Ureter (tissue), 1 donor: ENCODE measurements around the gene PTPRJ. TPM values are rescaled to one million over a fixed set of nuclear protein-coding genes. Genes with fewer than 3 reads are reported as not detected.

Experiments
- DNase-seq: peaks from one replicate; pipeline ENCODE4 v3.0.0-alpha.2; 2020; ENCODE audit warnings: low spot score
- total RNA-seq: library from RNA; stranded (reverse); gene quantifications from one replicate; pipeline ENCODE4 v1.2.4, GENCODE V29; 2023
- donor health status: DM: yes; HTN: yes; CAD: no.

The PTPRJ gene
- total RNA-seq, 1 donor from 2014 or later = 18.0 TPM

DNA sequence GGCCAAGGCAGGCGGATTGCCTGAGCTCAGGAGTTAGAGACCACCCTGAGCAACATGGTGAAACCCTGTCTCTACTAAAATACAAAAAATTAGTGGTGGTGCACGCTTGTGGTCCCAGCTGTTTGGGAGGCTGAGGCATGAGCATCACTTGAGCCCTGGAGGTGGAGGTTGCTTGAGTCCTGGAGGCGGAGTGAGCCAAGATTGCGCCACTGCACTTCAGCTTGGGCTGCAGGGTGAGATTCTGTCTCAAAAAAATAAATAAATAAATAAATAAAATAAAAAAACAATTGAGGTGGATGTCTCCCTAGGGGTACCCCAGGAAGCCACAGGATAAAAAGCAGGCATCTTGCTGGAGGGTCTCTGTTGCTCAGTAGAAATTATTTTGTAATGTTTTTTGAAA is 14.1 kb downstream of the PTPRJ start:
- no peak for DNase-seq

DNA sequence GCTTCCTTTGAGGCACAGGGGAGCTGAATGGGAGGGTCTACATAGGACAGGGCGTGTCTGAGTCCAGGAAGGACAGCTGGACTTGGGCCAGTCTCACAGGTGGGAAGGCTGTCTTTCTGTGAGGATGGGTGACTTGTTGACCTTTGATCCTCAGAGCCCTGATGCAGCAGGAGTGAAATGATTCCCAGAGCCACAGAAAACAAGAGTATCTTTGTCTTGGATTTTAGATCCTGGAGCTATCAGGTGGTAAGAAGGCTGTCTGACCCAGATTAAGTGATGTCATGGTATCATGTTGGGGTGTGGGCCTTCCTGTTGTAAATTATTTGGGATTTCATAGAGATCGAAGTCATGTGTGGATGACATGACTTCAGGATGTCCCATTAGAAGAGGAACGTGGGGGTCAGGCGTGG is 15.0 kb downstream of the PTPRJ start:
- DNase-seq = no peak

DNA sequence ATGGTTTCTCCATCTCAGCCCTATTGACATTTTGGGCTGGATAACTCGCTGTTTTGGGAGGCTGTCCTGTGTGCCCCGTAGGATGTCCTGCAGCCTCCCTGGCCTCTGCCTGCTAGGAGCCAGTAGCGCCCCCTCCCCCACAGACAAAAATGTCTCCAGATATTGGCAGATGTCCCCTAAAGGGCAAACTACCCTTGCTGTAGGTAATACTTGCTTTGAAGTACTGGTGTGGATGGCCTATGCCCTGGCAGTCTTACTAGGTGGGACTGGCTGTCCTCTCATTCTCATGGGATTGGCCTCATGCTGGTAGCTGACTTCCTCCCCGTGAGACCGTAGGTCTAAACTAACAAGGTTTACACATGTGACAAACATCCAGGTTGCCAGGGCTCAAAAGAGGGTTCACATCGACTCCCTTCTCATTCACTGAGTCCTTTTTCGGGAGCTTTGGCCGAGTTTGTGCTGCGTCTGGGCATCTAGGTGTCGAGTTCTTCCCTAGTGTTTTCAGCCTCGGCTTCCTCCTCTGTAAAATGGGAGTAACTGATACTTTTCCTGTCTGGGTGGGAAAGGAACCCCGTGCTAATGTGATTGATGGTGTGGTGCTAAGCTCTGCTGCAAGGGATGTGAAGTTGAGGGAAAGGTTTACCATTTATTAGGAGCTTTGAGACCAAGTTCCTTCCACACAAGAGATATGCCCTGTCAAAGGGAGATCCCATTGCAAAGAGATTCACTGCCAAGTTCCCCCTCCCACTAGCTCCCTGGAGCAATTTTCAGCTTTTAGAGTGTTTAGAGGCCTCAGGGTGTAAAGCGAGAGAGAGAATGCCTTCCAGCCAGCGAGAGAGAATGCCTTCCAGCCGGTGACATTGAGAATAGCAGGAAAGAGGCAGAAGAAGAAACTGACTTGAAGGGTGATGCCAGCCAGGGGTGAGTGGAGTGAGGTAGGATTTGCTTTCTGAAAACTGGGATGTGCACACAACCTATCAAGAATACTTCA is 17.0 kb downstream of the PTPRJ start:
- DNase-seq = no peak

DNA sequence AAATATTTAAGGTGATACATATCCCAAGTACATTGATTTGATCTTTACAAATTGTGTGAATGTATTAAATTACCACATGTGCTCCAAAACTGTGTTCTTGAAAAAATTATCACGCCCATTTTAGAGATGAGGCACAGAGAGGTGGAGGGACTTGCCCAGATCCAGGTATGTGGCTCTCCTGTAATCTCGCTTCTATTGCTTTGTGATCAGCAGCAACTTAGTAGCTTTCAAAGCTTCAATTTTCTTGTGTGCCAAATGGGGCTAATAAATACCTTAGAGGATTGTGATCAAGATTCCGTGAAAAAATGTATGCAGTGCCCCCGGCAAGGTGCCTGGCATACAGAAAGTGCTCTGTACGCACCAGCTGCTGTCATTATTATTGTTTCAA is 18.0 kb downstream of the PTPRJ start:
- DNase-seq = no peak

DNA sequence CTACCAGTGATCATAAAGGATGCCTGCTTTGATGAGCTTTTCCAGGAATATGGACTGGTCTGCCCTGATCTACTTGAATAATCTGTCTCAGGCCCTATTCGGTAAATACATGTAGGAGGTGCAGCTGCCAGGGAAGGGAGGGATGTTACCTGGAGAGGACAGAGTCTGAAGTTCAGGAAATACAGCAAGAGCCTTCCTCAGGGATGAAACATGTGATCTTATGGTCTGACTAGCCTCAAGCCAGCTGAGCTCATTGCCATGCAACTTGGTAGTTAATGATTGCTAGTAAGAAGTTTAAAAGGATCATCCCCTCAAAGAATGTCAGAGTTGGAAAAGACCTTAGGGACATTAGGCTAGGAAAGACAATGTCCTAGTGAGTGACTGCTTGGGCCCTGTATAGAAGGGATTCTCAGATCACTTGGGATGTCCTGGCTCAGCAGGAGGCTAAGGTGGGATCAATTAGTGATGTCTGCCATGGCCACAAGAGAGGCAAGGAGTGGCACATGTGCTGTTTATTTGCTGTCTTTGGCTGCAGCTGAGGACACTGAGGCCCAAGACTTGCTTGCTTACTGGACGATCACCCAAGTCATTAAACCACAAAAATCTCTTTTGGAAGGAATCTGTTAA is 18.5 kb downstream of the PTPRJ start:
- DNase-seq = no peak

DNA sequence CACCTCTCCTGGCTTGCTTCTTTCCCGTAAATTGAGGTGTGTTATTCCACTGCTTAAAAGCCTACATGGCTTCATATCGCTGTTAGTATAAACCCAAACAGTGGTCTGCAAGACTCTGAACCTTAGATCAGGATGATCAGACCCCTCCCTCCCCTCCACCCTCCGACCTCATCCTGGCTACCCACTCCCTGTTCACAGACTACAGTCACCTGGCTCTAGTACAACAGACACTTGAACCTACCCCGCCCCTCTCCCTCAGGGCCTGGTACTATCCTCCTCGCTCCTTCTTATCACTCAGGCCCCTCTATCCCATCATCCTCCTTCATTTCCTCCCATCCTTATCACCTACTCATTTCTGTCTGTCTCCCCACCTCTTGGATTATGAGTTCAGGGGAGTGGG is 20.1 kb downstream of the PTPRJ start:
- no peak for DNase-seq

DNA sequence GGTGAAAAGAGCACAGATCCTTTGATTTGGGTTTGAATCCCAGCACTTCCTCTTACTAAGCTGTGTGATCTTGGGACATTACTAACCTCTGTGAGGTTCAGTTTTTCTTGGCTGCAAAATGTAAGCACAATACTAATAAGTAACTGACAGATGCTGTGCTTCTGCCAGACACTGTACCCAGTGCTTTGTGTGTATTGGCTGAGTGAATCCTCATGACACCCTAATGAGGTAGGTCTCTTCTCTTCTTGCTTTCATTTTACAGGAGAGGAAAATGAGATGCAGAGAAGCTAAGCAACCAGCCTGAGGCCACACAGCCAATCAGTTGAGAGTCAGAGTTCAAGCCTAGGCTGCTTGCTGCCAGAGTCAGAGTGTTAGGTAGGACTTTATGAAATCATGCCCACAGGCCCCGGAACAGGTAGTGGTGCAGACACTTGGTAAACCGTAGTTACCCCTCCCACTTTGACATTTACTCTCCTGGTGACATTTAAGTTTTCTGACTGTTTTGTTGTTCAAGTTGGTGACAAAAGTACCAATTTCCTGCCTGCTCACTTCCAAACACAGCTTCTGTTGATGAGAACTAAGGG is 21.2 kb downstream of the PTPRJ start:
- no peak for DNase-seq

DNA sequence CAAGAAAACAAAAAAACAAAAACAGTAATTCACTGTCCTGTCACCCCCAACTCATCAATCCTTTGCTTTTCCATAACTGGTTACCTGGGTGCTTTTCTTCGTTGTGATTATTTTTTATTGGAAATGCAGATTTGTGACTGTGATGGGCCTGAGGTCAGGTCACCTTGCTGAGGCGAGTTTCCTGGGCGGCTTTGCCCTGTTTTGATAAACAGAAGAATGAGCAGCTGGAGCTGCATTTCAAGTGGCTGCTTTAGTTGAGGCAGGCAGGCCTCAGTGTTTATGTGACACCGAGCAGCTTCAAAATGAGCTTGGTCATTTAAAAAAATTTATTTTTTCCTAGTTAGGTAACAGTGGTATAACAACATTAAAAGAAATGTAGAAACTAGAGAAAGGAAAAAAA is 22.2 kb downstream of the PTPRJ start:
- DNase-seq = no peak

DNA sequence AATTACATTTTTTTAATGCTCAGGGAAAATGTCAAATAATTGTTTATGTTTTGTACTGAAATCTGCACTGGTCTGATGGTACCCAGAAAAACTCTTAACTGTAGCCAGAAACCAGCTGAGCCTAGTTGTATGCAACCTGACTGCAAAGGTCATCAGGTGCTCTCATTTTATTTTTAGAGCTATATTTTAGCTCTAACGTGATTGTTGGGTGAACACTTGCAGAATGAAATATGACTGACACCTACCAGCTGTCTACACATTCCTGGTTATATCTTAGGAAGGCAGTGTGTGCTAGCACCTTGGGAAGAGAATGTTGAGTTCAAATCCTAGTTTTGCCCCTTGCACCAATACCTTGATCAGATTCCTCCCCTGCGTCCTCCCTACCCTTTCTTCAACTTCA is 23.6 kb downstream of the PTPRJ start:
- DNase-seq = no peak

DNA sequence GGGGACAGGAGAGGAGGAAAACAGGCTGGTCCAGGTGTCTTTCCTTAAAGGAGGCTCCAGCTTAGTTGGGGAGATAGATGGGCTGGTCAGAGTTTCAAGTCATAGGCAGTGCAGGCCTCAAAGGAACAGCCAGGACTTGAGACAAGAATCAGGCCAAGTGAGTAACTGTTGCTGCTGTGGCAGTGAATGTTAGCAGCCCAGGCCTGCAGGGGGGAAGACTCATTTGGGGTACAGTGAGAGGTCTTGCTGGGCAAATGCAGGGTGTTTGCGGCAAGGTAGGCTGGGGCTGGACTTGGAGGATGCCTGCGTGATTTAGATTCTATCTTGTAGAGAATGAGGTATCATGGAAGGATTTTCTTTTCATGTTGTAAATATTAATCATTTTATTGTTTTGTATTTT is 24.1 kb downstream of the PTPRJ start:
- no peak for DNase-seq

DNA sequence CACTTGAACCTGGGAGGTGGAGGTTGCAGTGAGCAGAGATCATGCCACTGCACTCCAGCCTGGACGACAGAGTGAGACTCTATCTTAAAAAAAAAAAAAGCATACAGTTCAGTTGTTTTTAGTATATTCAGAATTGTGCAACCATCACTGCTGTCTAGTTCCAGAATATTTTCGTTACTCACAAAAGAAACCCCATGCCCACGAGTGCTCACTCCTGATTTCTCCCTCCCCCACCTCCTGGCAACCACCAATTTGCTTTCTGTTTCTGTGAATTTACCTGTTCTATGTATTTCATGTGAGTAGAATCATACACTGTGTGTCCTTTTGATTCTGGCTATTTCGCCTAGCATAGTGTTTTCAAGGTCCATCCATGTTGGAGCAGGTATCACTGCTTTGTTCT is 24.8 kb downstream of the PTPRJ start:
- DNase-seq = no peak

DNA sequence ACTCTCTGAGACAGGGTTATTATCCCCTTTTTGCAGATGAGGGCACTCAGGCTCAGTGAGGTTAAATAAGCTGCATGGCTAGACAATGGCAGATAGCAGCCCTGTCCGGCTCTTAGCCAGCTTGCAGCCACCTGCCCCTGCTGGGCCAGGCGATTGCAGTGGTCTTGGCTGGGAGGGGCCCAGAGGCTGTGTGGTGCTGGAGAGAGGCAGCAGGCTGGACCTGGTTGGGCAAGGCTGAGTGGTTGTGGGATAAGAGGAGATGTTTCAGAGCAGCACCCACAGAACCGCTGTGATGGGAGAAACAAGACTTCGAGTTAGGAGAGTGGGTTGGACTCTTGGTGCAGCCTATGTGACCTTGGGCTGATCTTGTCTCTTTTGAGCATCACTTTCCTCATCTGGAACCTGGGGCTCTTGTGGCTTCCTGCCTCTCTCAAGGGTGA is 25.5 kb downstream of the PTPRJ start:
- DNase-seq = no peak

DNA sequence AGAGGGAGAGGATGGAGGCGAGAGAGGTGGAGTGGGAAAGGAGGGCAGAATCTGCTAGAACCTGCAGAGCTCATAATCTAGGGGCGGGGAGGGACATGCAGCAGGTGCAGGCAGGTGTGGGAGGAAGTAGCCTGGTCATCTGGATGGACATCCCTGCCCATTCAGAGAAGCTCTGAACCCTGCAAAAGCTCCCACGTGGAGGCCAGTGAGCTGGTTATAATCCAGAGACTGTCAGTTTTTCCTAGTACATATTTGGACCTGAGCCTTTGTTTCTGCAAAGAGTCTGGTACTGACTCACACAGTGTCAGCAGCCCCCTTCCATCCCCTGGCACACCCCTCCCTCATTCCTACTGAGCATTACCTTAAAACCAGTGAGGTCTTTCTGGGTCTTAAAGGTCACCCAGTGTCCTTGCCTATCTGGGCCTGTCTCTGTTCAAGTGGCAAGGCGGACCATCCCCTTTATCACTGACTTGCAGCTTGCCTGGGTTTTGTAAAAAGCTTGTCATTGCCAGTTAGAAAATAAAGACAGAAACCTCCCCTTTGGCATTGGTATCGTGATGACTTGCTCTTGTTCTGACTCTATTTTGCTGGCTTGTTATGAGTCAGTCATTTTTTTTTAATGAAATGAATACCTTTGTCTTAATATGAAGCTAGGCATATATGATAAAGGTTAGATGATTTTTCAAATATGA is 26.1 kb downstream of the PTPRJ start:
- DNase-seq = no peak

DNA sequence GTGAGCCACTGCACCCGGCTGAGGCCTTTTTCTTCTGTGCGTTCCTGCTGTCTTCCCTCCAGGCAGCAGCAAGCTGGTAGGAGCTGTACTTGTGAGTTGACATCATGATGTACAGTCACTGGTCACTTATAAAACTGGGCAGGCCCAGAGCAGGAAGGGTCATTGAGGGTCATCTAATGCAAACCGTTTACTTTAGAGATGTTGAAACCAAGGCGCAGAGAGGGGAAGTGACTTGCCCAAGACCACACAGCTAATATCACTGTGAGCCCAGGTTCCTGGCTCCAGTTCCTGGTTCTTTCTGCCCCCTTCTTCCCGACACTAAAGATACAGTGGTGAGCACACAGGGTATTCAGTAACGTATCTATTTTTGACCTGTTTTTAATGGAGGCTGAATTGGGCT is 27.3 kb downstream of the PTPRJ start:
- no peak for DNase-seq

DNA sequence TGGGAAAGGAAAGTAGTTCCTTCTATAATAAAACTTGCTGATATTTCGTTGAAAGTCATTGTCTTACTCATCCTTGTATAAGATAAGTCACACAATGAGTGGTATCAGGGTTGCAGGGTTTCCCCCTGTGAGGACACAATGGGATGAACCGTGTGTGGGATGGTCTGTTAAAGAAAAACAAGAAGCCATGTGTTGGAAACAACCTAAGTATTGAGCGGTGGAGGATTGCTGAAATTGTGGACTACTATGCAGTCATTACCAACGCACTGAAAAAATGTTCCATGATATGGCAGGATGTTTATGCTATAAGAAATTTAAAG is 28.6 kb downstream of the PTPRJ start:
- no peak for DNase-seq

DNA sequence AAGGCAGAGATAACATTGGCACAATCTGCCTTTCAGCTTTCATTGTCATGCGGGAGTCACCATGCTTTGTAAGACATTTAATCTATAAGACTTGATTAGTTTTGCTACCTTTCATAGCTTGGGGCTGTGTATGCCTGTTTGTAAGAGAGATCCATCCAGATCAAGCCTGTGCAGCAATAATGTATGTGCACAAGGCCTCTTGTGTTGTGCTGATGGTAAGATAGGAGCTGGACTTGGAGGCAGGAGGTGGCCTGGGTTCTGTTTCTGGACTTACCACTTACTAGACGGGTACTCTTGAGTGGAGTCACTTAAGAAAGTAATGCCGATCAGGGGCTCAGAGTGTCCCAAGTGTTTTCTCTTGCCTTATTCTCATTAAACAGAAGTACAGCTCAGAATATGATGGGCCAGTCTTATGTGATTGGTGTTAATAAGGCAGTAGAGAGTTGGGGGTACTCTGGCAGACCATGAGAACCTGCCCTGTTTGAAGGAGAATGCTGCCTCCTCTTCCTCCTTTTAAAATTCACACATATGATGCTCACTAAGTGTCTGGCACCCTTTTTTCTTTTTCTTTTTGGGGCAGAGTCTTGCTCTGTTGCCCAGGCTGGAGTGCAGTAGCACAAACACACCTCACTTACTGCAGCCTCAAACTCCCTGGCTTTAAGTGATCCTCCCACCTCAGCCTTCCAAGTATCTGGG is 30.9 kb downstream of the PTPRJ start:
- DNase-seq = no peak

DNA sequence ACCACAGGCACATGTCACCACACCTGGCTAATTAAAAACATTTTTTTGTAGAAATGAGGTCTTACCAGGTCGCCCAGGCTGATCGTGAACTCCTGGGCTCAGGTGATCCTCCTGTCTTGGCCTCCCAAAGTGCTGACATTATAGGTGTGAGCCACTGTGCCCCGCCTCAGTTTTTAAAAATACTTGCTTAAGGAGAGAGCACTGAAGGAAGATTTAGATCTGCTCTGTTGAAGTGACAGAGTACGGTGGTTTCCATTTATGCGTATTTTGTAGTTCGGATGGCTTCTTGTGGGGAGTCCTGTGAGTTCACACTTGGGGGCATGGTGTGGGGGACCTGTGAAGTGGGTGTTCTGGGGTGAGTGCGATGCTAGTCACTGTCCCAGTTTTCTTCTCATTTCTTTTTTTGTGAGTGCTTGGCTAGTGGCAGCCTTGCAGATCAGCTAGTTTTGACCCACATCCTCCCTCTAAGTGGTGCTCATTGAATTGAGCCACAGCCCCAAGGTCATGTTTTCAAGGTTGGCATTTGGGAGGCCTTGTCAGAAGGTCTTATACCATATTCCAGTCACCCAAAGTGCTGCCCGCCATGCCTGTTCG is 31.5 kb downstream of the PTPRJ start:
- DNase-seq = no peak

DNA sequence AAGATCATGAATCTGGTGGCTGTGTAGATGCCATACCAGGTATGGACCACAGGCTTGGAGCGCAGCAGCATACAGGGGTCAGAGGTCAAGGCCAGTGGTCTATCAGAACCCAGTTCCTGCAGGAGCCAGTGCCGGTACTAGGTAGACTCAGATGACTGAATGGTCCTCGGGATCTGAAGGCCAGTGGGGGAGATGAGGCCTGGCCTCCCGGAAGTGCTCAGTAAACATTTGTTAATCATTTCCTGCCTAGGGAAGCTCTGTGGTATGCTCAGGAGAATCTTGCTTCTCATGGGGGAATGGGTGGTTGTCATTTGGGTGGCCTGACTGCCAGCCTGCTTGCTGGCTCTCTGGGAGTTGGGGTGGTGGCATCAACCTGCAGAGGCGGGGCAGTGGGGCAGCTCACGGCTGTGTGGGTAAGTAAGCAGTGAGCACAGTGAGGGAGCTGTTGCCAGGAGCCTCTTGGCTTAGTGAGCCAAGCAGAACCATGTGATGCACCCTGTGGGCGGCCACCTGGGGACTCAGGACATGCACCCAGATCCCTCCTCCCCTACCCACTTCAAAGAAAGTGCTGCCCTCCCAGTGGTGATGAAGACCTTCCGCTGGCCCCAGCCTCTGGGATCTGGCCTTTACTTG is 33.0 kb downstream of the PTPRJ start:
- DNase-seq = no peak

DNA sequence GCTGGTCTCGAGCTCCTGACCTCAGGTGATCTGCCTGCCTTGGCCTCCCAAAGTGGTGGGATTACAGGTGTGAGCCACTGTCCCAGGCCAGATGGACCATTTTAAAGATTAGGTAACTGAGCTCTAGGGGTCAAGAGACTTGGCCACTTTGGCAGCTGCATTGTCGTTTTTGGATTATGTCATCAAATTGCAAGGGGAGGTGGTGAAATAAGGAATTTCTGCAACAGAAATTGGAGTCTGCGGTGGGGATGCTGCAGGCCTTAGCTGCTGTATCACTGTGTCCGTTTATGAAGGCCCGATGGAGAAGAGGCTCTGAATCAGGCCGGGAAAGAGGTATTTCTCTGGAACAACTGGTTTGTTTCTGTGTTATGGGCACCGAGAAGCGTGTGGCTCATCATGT is 34.6 kb downstream of the PTPRJ start:
- no peak for DNase-seq

DNA sequence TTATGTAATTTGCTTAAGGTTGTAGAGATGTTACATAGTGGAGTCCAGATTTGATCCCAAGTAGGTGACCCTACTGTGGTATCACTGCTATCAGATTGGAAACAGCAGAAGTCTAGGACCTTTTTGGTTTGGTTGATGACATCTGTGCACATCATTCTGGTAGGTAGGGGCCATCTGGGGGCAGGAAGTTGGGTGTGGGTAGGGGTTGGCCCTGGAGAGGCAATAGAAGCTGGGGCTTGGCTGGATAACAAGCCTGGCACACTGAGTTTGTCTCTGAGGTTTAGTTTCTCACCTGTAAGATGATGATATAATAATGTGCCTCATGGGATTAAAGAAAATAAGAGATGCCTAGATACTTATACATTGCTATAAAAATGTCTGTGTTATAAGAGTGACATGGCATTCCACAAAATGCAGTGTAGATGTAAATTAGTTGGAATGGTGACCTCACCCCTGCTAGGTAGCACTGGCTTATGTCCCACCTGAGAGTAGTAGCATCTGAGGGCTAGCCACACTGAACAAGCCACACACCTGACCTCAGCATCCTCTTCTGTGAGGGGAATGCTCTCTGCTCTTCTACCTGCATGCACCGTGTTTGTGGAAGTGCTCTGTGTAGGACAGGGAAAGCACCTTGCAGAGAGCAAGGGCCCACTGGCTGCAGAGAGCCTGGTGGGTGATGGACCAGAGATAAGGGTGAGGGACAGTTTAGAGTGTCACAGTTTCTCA is 36.9 kb downstream of the PTPRJ start:
- DNase-seq = no peak
